ENCODE results near the gene SAAL1. TPM values are rescaled to one million over a fixed set of nuclear protein-coding genes. Genes with fewer than 3 reads are reported as not detected.
A peak's percentile ranks its signal among the peaks of the same experiment; 100 is the strongest.

Gene SAAL1
- total and polyA plus RNA-seq, 2 experiments from 2014 or later = 11.7 to 17.8 TPM

DNA sequence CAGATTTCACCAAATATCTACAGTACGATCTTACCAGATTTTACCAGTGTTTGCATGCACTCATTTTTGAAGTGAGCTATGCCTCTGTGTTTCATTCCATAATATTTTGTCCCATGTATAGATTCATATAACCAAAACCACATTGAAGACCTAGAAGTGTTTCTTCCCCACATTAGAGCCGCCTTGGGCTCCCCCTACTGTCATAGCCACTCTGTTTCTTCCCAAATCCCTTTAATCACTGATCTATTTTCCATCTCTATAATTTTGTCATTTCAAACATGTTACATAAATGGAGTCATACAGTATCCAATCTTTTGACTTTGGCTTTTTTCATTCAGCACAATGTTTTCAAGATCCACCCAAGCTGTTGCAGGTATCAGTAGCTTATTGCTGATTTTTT lies 39.1 kb upstream of the SAAL1 start:
- H3K36me3 ChIP-seq (replicated peaks; ENCODE audit: insufficient read depth, low read depth) = no peaks in the 10 kb centered on the region
- H3K4me2 ChIP-seq = no peak overlapping the region
- no peaks in the 10 kb centered on the region for H3K4me1 ChIP-seq (ENCODE audit: insufficient read depth)
- WGBS (ENCODE audit: low lambda C conversion rate, missing lambda C conversion rate) = 60% methylated on average over 2 of the region's 2 CpGs
- H4K20me1 ChIP-seq (ENCODE audit: insufficient read depth, poor library complexity, severe bottlenecking) = no peaks in the 10 kb centered on the region
- no peak overlapping the region for H3K27ac ChIP-seq
- peaks cover 37% of the 10 kb centered on the region for H3K27me3 ChIP-seq
- no peaks in the 10 kb centered on the region for H3K9me2 ChIP-seq (replicated peaks; ENCODE audit: insufficient read depth)
- H2AFZ ChIP-seq = no peak overlapping the region
- H3K9me3 ChIP-seq (ENCODE audit: low read depth) = no peaks in the 10 kb centered on the region
- no peaks in the 10 kb centered on the region for H3K79me2 ChIP-seq
- no peak for DNase-seq (ENCODE audit: low spot score)
- TF ChIP-seq, protein P1, sequence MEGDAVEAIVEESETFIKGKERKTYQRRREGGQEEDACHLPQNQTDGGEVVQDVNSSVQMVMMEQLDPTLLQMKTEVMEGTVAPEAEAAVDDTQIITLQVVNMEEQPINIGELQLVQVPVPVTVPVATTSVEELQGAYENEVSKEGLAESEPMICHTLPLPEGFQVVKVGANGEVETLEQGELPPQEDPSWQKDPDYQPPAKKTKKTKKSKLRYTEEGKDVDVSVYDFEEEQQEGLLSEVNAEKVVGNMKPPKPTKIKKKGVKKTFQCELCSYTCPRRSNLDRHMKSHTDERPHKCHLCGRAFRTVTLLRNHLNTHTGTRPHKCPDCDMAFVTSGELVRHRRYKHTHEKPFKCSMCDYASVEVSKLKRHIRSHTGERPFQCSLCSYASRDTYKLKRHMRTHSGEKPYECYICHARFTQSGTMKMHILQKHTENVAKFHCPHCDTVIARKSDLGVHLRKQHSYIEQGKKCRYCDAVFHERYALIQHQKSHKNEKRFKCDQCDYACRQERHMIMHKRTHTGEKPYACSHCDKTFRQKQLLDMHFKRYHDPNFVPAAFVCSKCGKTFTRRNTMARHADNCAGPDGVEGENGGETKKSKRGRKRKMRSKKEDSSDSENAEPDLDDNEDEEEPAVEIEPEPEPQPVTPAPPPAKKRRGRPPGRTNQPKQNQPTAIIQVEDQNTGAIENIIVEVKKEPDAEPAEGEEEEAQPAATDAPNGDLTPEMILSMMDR (IDR thresholded peaks at IDR 0.05; ENCODE audit: poor library complexity) = peak; percentile 30
- TF ChIP-seq EZH2 (IDR thresholded peaks at IDR 0.05; ENCODE audit: borderline replicate concordance) = no peak
- no peak overlapping the region for H3K4me3 ChIP-seq

DNA sequence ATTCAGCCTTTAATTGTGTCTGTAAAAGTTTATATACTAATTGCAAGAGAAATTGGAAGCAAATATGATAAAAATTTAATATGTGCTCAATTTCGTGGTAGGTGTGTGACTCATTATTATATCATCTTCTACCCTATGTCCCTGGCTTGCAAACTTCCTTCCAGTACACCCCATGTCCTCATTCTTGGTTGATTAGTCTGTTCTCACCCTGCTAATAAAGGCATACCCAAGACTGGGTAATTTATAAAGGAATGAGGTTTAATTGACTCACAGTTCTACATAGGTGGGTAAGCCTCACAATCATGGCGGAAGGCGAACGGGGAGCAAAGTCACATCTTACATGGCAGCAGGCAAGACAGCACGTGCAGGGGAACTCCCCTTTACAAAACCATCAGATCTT lies 38.4 kb upstream of the SAAL1 start:
- Histone ChIP-seq H3K9me2 (replicated peaks; ENCODE audit: insufficient read depth) (no peaks in the 10 kb centered on the region), H3K4me2 (no peak overlapping the region), H3K79me2 (no peaks in the 10 kb centered on the region), H3K27ac (no peak overlapping the region), H2AFZ (no peak overlapping the region), H3K4me1 (ENCODE audit: insufficient read depth) (no peaks in the 10 kb centered on the region), H4K20me1 (ENCODE audit: insufficient read depth, poor library complexity, severe bottlenecking) (no peaks in the 10 kb centered on the region), H3K27me3 (peaks cover 31% of the 10 kb centered on the region), H3K36me3 (replicated peaks; ENCODE audit: insufficient read depth, low read depth) (no peaks in the 10 kb centered on the region), H3K4me3 (no peak overlapping the region), H3K9me3 (ENCODE audit: low read depth) (no peaks in the 10 kb centered on the region)
- WGBS (ENCODE audit: low lambda C conversion rate, missing lambda C conversion rate) = 69% methylated on average over 5 of the region's 5 CpGs
- no peak for DNase-seq (ENCODE audit: low spot score)
- TF ChIP-seq EZH2 (IDR thresholded peaks at IDR 0.05; ENCODE audit: borderline replicate concordance) (no peak), EZH2phosphoT487 (IDR thresholded peaks at IDR 0.05; ENCODE audit: low read depth, severe bottlenecking, unreplicated experiment) (no peak)
- TF ChIP-seq, protein P1 (IDR thresholded peaks at IDR 0.05; ENCODE audit: poor library complexity) = no peak

DNA sequence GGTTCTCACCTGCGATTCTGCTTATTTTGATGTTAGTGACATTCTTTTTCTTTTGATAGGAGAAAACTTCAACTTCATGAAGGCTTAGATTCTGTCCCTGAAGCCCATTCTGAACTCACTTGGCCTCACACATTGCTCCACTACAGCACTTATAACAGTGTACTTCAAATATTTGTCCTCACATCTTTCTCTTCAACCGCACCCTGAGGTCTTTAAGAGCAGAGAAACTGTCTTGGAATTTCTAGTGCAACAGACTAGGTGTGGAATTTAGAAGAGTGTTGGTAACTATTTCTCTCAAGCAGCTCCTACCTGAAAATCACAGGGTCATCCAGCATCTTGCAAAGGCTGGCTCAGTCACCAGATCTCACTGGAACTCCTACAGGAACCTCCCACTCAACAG lies 34.3 kb upstream of the SAAL1 start:
- Histone ChIP-seq H3K79me2 (no peaks in the 10 kb centered on the region), H4K20me1 (ENCODE audit: insufficient read depth, poor library complexity, severe bottlenecking) (no peaks in the 10 kb centered on the region), H3K4me3 (no peak overlapping the region), H3K27ac (no peak overlapping the region), H3K4me2 (no peak overlapping the region), H3K36me3 (replicated peaks; ENCODE audit: insufficient read depth, low read depth) (no peaks in the 10 kb centered on the region), H3K27me3 (no peaks in the 10 kb centered on the region), H3K9me2 (replicated peaks; ENCODE audit: insufficient read depth) (no peaks in the 10 kb centered on the region), H2AFZ (no peak overlapping the region), H3K4me1 (ENCODE audit: insufficient read depth) (no peaks in the 10 kb centered on the region), H3K9me3 (ENCODE audit: low read depth) (no peaks in the 10 kb centered on the region)
- 100% methylated on average over 2 of the region's 2 CpGs for WGBS (ENCODE audit: low lambda C conversion rate, missing lambda C conversion rate)
- no peak for DNase-seq (ENCODE audit: low spot score)
- TF ChIP-seq, protein P1 (IDR thresholded peaks at IDR 0.05; ENCODE audit: poor library complexity) = no peak
- TF ChIP-seq EZH2phosphoT487 (IDR thresholded peaks at IDR 0.05; ENCODE audit: low read depth, severe bottlenecking, unreplicated experiment) (no peak), EZH2 (IDR thresholded peaks at IDR 0.05; ENCODE audit: borderline replicate concordance) (no peak)
